NCI-H510A (cell line): Measurements from ENCODE around the gene SMAD6.

Experiments used
- DNase-seq: peaks from one replicate; lab custom pipeline; 2025; lab: John Stamatoyannopoulos, UW

Gene SMAD6

DNA sequence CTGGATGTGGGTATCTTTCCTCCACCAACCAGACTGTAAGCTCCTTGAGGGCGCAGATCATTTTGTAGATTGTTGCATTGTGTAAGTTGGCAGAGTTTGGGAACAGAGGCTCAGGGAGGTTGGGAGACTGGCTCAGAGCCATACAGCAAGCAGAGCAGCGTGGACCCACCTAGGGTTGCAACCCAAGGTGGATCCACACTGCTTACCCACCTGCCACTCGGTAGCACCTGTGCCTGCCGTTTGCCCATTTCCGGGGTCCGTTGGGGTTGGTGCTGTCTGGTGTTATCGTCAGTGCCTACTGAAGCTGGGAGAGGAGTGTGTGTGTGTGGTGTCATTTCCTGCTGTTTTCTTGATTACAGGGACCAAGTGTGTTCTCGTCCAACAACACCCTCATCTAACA is 19.0 kb downstream of the SMAD6 start:
- DNase-seq: no peak

GRCh38 chr15:66721501-66721937 is 19.5 kb downstream of the SMAD6 start:
- no peak for DNase-seq

DNA sequence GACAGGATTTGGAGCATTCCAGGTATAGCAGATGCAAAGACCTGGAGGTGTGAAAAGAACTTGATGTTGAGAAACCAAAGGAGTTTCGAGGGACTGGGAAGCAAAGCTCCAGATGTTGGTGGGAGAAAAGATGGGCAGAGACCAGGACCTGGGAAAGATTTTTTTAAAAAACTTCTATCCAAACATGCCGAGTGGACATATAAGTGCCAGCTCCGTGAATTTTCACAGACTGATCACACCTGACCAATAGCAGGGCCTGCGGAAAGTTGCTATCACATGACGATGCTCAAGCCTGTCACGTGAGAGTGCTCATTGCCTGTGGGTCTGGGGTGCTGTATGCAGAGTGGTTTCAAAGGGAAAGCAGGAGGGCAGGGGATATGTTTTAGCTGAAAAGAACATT is 19.9 kb downstream of the SMAD6 start:
- DNase-seq: no peak

DNA sequence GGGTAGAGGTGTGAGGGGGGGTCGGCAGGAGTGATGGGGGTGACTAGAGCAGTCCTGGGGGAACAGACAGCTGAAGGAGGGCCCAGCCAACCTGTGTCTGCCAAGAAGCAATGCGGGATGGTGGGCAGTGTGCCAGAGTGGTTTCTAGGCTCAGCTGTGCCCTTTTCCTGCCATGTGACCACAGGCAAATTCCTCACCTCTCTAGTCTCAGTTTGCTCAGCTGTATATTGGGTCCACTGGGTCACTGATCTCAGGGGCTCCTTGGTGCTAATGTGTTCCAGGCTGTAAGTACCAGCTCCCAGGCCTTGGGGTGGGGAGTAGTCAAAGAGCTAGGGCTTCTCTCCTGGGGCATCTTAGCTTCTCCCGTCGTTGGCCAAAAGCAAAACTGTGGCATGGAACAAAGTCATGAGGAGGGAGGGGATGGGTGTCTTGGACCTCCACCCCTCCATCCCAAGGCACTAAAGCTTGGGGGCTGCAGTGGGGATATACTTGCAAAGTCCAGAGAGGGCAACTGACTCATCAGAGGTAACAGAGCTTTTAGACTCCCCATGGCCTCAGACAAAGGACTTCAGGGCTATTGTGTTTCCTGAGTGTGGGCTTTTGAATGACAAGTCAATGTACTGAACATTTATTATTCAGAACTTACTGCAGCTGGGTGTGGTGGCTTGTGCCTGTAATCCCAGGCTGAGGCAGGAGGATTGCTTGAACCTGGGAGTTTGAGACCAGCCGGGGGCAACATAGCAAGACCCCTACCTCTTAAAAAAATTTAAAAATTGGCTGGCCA is 20.9 kb downstream of the SMAD6 start:
- no peak for DNase-seq

DNA sequence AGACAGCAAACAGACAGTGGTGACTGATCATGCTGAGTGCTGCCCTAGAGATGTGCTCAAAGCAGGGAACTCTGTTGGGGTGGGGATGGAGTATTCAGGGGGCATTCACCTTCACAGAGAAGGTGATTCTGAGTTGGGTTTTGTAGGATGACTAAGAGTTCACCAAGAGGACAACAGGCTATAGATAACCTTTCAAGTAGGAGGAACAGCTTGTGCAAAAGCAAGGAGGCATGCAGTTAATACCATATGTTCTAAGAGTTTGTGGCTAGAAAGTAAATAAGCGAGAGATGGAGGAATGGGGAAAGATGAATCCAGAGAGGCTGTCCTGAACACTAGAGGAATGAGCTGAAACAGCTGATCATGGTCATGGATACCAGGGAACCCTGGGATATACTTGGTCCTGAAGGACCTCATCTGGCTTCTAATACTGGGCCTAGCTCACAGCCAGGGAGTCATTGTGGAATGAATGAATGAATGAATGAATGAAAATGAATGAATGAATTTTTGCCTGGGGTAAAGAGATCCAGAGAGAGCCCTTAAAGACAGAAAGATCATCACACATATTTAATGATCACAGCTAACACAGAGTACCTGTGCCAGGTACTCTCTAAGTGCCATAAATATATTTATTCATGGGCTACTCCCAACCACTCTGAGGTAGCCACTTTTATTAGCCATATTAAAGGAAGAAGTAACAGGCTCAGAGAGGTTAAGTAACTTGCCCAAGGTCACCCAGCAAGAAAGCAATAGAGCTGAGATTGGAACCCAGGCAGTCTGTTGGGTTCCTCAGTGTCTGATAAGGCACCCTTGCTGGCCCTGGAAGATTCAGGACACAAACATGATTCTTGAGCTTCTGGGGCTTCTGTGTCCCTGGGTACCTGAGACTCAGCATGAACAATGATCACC is 22.0 kb downstream of the SMAD6 start:
- DNase-seq: no peak

DNA sequence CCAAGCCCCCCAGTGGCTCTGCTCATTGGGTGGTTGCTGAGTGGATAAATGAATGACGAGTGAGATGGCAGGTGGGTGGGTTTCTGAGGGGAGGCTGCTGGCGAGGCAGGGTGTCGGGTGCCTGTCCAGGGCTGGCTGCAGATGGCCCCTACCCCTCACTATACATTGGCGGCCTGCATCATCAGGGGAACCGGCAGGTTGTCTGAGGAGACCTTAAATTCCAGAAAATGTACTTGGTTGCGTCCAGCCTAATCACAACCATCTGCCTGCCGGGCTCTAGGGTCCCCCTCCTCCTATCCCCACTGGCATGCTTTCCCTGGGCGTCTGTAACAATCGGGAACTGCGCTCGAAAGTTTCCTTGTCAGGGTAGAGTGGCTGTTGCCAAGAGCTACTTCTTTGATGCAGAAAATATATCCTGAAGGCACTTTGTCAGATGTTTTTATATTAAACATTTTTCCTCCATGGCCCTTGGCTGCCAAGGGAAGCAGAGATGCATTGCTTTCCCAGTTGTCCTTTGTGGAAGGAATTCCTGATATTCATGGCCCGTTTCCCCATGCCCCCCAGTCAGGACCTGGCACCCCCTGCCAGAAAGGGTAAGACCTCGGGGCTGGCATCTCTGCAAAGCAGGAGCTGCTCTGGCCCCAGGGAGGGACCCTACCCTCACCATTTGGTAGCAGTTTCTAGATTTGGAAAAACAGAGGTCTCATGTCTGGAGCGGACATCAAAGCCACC is 22.9 kb downstream of the SMAD6 start:
- no peak for DNase-seq

DNA sequence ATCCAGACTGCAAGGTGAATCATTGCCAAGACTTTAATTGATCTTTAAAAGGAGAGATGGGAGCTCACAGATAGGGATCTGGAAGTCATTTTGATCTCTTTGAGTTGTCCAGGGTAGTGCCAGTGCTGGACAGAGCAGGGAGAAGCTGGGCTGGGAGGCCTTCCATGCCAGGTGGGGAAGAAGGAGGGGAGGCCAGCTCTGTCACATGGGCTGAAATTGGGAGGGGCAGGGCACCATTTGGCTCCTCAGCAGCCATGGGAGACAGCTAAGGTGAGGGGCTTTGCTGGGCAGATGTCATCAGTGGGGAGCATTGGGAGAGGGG is 23.4 kb downstream of the SMAD6 start:
- no peak for DNase-seq

DNA sequence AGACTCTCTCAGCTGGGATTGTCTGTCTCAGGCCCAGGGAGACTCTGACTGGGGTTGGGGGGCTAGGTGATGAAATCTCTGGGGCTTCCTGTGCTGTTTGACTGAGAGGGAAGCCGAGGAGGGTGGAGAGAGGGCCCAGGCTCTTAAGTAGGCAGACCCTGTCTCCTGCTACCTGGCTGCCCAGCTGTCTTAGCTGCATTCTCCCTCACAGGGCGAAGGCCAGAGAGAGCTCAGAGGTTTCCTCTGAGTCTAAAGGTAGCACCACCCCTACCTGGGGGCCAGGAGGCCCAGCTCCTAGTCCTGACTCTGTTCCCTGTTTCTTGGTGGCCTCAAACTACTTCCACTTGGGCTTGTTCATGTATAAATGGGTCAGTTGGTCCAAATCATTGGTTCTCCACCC is 24.4 kb downstream of the SMAD6 start:
- no peak for DNase-seq

- DNase-seq: no peak
Observed at GRCh38 chr15:66729331-66729951, 27.4 kb downstream of the SMAD6 start.

DNA sequence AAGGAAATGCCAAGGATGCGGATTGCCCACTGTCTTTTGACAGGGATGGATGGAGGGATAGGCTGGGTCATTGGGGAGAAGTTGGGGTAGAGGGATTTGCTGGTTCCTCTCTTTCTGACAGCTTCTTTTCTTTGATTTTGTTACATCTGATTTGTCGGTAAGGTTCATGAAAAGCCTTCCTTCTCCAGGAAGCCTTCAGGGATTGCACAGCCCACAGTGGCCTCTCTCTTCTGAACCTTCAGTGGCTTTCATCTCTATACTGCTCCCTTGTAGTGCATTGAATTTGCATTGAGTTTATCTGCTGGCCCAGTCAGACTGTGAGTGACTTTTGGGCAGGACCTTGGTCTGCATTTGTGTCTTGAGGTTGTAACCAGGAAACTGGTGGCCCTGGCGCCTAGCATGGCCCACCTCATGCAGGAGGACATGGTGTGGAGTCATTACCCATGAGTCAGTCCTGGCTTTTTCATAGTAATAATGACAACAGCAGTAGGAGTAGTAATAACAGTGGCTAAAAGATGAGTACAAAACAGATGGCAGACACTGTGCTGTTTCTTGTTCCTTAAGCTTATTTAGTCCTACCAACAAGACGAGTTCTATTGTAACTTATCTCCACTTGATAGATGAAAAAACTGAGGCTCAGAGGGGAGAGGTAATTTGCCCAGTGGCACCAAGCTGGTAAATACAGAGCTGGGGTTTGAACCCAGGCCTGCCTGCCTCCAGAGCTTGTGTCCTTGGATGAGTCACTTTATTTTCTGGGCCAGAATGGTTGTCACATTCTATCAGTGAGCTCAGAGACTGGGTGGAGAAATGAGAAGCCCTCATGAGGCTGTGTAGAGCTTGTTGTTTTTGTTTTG is 28.4 kb downstream of the SMAD6 start:
- no peak for DNase-seq

GRCh38 chr15:66733976-66734375 is 31.9 kb downstream of the SMAD6 start:
- DNase-seq: no peak

DNA sequence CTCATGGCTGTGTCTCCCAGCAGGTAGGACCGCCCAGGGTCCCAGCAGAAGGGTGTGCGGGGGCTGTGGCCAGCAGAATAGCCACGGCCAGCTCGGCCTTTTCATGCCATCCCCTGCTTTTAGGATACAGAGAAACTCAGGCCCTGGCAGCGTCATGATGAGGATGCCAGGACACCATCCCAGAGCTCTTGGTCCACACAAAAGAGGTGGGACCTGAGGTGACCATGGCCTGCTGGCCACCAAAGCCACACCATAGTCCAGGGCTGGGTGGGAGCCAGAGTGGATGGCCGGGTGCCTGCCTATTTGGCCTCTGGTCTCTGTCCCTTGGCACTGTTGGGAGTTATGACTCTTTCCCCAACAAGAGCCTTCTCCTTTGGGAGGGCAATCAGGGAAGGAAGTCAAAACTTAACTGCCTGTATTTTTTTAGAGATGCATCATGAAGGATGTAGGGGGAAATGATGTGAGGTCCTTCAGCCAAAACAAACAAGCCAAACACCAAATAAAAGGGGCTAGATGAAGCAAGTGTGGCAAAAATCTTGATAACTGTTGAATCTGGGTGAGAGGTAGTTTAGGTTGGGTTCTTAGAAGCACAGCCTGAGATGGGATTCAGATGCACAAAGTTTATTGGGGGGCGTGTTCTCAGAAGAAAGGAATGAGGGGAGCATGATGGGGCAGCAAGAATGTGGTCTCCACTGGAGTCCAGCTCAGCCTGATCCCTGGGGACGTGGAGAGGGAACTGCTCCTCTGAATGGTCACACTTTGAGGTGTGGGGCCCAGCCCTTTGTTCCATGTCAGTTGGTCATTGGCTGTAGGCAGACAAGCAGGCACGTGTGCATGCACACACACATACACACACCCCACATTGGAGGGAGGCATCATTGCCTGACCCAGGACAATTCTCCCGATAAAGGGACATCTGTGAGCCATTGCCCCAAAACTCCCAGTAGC is 33.2 kb downstream of the SMAD6 start:
- no peak for DNase-seq

DNA sequence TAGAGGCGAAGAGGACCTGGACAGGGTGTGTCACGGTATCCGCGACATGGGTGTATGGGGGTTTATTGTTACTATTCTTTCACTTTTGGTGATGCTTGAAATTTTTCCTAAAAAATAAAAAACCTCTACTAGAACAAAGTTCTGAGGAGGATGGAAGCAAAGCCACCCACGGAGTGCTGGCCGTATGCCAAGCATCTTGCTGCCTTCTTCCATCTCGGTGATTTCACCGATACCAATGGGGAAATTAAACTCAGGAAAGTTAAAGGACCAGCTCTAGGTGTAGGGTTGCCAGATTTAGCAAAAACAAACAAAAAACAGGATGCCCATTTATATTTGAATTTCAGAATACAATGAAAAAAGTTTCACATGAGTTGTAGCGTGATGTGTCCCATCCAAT is 33.9 kb downstream of the SMAD6 start:
- no peak for DNase-seq

GRCh38 chr15:66737243-66738010 is 35.4 kb downstream of the SMAD6 start:
- no peak for DNase-seq

DNA sequence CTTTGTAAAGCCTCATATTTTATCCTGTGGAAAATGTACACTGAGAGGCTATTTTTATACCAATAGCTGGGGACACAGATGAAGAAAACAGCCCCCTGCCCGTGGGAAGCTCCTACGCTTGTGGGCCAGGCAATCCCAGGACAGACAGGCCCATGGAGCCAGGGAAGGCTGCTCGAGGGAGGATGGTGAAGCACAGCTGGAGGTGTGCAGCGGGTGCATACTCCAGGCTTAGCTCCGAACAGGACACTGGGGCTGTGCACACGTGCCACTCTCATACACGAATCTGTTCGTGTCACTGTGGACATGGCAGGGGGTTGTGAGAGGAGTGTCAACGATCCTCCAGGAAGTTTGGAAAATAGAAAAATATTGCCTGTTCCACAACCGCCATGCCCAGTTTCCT is 36.1 kb downstream of the SMAD6 start:
- DNase-seq: no peak

- DNase-seq: no peak
Observed at GRCh38 chr15:66738595-66738994, 36.6 kb downstream of the SMAD6 start.

GRCh38 chr15:66739287-66739686 is 37.3 kb downstream of the SMAD6 start:
- no peak for DNase-seq

DNA sequence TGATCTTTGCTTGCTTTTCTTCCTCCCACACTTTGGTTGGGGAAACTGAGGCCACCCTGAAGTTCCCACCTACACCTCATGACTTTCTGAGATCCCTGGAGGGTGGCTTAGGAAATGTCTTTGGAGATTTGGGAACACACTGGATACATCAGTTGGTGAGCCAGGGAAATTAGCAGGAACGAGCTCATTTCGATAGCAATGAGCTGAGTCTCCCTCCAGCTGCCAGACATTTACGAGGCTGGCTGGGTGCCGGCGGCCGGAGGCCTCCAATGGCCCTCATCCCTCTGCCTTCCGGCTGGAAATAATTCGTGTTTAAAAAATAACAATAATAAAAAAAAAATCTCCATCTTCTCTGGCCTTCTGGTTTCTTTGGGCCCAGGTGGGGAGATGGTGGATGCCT is 38.8 kb downstream of the SMAD6 start:
- DNase-seq: no peak

- no peak for DNase-seq
Observed at GRCh38 chr15:66741646-66742045, 39.6 kb downstream of the SMAD6 start.
